Keratinocyte (primary cell): ENCODE data around the gene TRPM3.

Source experiments
- CTCF ChIP-seq, 3 experiments: IDR thresholded peaks in 1 of 3; conservative IDR thresholded peaks in 1 of 3; optimal IDR thresholded peaks in 1 of 3; 2 replicates in 2 of 3; 3 replicates in 1 of 3; pipeline versions ENCODE3 to v1.5.1; 2011; ENCODE audit warnings: low read length in 3 of 3, mild to moderate bottlenecking in 3 of 3, moderate library complexity in 2 of 3, control low read depth in 1 of 3, inconsistent platforms in 1 of 3; ENCODE audit not compliant: insufficient read depth in 2 of 3; ENCODE audit errors: extremely low read depth in 1 of 3
- EZH2 ChIP-seq: IDR thresholded peaks from one replicate; pipeline ENCODE4 v1.6.1; 2012; ENCODE audit warnings: inconsistent platforms, mild to moderate bottlenecking, low read length, moderate library complexity

GRCh38 chr9:71079451-71079850, 42.0 kb downstream of the TRPM3 start:
- TF ChIP-seq CTCF (optimal IDR thresholded peaks at IDR 0.05 in 1 of 3, IDR thresholded peaks at IDR 0.05 in 1 of 3, conservative IDR thresholded peaks at IDR 0.05 in 1 of 3; ENCODE audit: extremely low read depth in 1 of 3, insufficient read depth in 2 of 3, low read length in 3 of 3) (no peak), EZH2 (no peak)
